Measurements from ENCODE around the gene CFAP77. TPM values are rescaled to one million over a fixed set of nuclear protein-coding genes. Genes with fewer than 3 reads are reported as not detected.

The CFAP77 gene
- total RNA-seq (2022; extraction: Qiagen RNA extraction; ENCODE audit: low read depth), result not detected in 5 replicates

GRCh38 chr9:132409828-132410528, at the start of gene CFAP77:
TSS of gene CFAP77 (plus strand) at chr9:132410211. CDS start at chr9:132410272, 61 bp downstream.

GRCh38 chr9:132406554-132407122, 3.4 kb upstream of the CFAP77 start, which contains the start of gene TTF1:
TSS of gene TTF1 (minus strand) at chr9:132406840. CDS start at chr9:132402821, 4,019 bp downstream.

DNA sequence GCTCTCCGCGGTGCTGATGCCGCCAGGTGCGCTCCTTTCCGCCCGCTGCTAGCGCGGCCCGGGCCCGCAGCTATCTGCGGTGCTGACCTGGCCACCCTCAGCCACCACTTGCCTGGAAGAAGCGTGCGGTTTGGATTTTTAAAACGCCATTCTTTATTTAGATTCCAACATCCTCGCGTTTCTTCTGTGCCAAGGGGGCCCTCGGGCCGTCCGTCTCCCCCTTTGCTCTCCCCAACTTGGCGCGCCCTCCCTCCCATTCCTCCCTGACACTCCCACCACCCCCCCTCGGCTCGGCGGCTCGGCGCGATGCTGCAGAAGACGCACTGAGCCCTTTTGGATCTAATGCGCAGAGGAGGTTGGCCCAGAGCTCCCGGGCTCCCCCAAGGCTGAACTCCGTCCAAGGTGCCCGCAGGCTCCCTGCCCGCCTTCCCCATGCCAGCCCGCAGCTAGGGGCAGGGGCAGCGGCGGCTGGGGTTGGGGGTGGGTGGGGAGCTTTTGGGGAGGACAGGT, 172.3 kb downstream of the CFAP77 start, which contains the start of gene BARHL1:
TSS of gene BARHL1 (plus strand) at position 331 of the 510 bp plus-strand sequence. CDS start 192 bp downstream, outside the sequence.

Other genes with a start within 250 kb of the CFAP77 start
- 1.2 to 4.8 TPM (median 3.1 TPM) in 5 replicates for gene NTNG2, start 248.2 kb upstream of the CFAP77 start, total RNA-seq (2022; extraction: Qiagen RNA extraction; ENCODE audit: low read depth)
- 18.7 to 22.2 TPM (median 20.9 TPM) in 5 replicates for gene SETX, start 55.2 kb upstream of the CFAP77 start, total RNA-seq (2022; extraction: Qiagen RNA extraction; ENCODE audit: low read depth)
- 12.5 to 20.8 TPM (median 14.3 TPM) in 5 replicates for gene TTF1, start 3.4 kb upstream of the CFAP77 start, total RNA-seq (2022; extraction: Qiagen RNA extraction; ENCODE audit: low read depth)
- not detected in 5 replicates for gene BARHL1, start 172.4 kb downstream of the CFAP77 start, total RNA-seq (2022; extraction: Qiagen RNA extraction; ENCODE audit: low read depth)

All from A549 treated with ZK216348 at 1 μM for 4 hours (cell line).